ENCODE measurements around the gene EXOC6.

EXOC6 gene

GRCh38 chr10:93068411-93069244 is 220.3 kb downstream of the EXOC6 start:
- DNase-seq: no peak

- DNase-seq: no peak
Measured at GRCh38 chr10:93069245-93069561, 220.9 kb downstream of the EXOC6 start.

DNA sequence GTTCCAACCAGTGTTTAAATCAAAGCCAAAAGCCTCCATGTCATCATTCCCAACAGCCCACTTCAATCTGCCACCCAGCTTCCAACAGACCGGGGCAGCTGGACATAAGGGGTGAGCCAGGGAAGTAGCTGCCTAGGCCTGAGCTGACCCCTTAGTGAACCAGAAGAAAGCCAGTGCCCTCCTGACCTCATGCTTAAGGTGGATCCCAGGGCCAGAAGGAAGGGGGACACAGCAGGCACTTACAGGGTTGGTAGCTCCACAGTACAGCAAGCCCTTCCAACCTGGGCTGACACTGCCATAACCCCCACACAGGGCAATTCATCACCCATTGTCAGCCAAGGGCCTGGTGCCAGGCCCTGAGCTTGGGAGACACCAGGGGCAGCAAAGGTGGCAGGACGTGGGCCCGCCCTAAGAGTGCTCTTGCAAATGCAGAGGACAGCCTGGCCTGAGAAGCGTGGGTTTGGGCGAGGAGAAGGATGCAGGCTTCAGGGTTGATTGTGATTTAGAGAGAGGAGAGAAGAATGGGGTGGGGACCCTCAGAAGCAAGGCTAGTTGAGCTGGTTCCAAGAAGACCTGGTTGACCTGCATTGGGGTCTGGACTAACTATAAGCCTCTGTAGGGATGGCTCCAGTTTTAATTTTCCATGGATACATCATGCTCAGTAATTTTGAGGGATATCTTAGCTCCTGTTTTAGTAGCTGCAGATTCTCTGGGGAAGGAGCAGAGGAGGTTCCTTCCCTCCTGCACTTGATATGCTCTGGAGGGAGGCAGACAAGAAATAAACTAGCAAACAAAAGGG is 222.3 kb downstream of the EXOC6 start:
- no peak for DNase-seq

GRCh38 chr10:93071177-93071472 is 222.8 kb downstream of the EXOC6 start:
- no peak for DNase-seq

- no peak for DNase-seq
Measured at GRCh38 chr10:93071674-93072224, 223.4 kb downstream of the EXOC6 start.

GRCh38 chr10:93072225-93072712 is 223.9 kb downstream of the EXOC6 start:
- DNase-seq: no peak

- DNase-seq: no peak
Measured at GRCh38 chr10:93072713-93073538, 224.6 kb downstream of the EXOC6 start.

DNA sequence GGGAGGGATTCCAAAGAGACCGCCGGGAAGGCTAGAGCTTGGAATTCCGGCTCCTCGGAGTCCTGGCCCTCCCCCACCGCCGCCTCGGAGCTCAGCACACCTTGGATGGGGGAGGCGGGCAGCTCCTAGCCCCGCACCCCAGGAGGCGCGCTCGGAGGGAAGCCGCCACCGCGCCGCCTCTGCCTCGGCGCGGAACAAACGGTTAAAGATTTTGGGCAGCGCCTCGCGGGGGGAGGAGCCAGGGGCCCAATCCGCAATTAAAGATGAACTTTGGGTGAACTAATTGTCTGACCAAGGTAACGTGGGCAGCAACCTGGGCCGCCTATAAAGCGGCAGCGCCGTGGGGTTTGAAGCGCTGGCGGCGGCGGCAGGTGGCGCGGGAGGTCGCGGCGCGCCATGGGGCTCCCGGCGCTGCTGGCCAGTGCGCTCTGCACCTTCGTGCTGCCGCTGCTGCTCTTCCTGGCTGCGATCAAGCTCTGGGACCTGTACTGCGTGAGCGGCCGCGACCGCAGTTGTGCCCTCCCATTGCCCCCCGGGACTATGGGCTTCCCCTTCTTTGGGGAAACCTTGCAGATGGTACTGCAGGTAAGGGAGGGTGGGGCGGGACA is 225.3 kb downstream of the EXOC6 start, which contains the start of gene CYP26A1:
Gene CYP26A1, plus strand, starts transcription at position 355 of the 608 bp plus-strand sequence. Its CDS starts 42 bp downstream, at position 397.
- DNase-seq: no peak

DNA sequence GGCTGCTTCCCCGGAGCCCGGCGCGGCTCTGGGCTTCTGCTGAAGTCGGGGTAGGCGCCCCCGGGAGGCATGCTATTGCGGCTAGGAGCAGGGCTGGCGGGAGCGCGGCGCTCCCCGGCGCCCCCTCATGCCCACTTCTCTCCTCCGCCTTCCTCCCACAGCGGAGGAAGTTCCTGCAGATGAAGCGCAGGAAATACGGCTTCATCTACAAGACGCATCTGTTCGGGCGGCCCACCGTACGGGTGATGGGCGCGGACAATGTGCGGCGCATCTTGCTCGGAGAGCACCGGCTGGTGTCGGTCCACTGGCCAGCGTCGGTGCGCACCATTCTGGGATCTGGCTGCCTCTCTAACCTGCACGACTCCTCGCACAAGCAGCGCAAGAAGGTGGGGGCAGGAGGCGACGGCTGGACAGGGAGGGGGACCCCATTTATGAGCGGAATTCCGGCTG is 225.9 kb downstream of the EXOC6 start:
- DNase-seq: no peak

- no peak for DNase-seq
Measured at GRCh38 chr10:93074597-93075368, 226.5 kb downstream of the EXOC6 start.

GRCh38 chr10:93075369-93076221 is 227.3 kb downstream of the EXOC6 start:
- no peak for DNase-seq

DNA sequence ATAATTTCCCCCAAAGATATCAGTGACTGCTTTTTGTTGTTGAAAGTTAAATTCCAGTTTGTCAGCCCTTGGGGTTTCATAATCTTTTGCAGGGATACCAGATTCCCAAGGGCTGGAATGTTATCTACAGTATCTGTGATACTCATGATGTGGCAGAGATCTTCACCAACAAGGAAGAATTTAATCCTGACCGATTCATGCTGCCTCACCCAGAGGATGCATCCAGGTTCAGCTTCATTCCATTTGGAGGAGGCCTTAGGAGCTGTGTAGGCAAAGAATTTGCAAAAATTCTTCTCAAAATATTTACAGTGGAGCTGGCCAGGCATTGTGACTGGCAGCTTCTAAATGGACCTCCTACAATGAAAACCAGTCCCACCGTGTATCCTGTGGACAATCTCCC is 228.6 kb downstream of the EXOC6 start:
- no peak for DNase-seq

DNA sequence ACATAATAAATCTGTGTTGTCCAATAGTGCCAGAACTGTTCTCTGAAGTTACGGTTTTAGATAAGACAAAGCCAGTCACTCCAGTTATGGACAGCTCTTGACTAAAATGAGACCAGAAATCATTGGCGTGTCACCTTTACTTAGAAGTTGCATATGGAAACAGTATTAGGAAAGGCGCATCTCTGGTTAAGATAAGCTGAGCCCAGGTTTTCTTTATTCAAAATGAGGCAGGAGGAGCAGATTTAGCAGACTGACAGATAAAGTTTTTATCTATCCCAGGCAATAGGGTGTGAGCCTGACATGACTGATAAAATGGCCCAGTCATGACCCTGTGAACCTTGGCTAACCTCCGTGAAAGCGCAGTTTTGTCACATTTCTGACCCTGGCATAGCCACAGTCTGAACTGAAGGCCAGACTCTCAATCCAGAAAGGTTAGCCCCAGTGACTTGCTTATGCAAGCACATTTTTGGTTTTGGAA is 229.6 kb downstream of the EXOC6 start:
- DNase-seq: no peak

- DNase-seq: no peak
Measured at GRCh38 chr10:93079663-93080349, 231.5 kb downstream of the EXOC6 start.

DNA sequence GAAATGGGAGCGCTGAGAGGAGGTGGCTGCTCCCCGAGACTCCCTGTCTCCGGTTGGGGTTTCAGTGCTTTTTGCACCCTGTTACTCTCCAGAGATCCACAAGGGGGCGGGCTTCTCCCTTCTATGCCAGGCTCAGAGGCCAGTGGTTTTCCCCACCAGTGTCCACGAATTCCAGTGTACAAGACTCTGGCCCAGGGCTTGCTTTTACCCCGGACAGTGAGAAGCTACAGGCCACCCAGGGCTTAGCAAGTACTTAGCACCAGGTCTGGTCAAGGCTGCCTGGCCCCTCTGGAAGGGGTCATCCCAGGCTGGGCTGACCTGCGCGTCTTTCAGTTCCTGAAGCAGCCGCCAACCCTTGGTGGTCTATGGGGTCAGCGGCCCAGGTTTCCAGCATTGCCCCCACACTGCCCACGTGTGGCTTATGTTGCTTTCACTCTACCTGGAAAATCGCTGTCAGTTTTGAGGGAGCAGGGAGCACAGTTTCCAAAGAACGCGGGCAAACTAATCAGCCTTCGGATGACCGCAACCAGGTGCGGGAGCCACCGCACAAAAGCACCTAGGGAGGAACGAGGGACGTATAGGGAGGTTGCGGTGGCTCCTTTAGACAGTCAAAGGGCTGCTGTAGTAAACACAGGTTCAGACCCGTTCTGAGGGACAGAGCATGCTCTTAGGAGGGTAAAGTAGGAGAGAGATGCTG is 232.2 kb downstream of the EXOC6 start:
- DNase-seq: no peak

- DNase-seq: no peak
Measured at GRCh38 chr10:93081318-93081717, 233.0 kb downstream of the EXOC6 start.

GRCh38 chr10:93081834-93082233 is 233.5 kb downstream of the EXOC6 start:
- no peak for DNase-seq

GRCh38 chr10:93083743-93084539 is 235.6 kb downstream of the EXOC6 start:
- no peak for DNase-seq
